B cell (primary cell): ENCODE data around the gene PRRT3. TPM values are rescaled to one million over a fixed set of nuclear protein-coding genes. Genes with fewer than 3 reads are reported as not detected.

Experiments used
- ATAC-seq: fragments of 200-7000 bp; cut with Tn5 transposase; one replicate; pipeline ENCODE4 v1.10.0; 2021; ENCODE audit warnings: low read depth, mild to moderate bottlenecking, moderate number of reproducible peaks, moderate library complexity
- CTCF ChIA-PET: fragments of 350-600 bp; sonication (Branson Sonifier 250); formaldehyde crosslinking; loops from one replicate; lab custom pipeline; 2021; ENCODE audit warnings: antibody characterized with exemption, inconsistent platforms; lab: Charles Lee
- POLR2A ChIA-PET: fragments of 350-600 bp; sonication (Branson Sonifier 250); formaldehyde crosslinking; loops from one replicate; lab custom pipeline; 2021; ENCODE audit warnings: antibody characterized with exemption; lab: Charles Lee
- DNase-seq: peaks from one replicate; pipeline ENCODE4 v3.0.0; 2013
- H2AFZ ChIP-seq: 2 replicates; pipeline ENCODE4 v1.6.1; 2012; ENCODE audit warnings: mild to moderate bottlenecking, low read depth, low read length; ENCODE audit not compliant: insufficient read depth, poor library complexity, severe bottlenecking
- H3K27ac ChIP-seq, 2 donors: 1 replicate in 1 of 2; 2 replicates in 1 of 2; pipeline ENCODE4 v1.5.1; 2012 to 2013; ENCODE audit warnings: low read length in 2 of 2, mild to moderate bottlenecking in 2 of 2, moderate library complexity in 1 of 2
- H3K27me3 ChIP-seq, 4 experiments: fragments of 200-600 bp in 1 of 4; sonication (generic) in 1 of 4; replicated peaks in 1 of 4; 1 replicate in 2 of 4; 2 replicates in 2 of 4; pipeline versions ENCODE4 v1.6.1 to v1.7.0; 2013 to 2016; ENCODE audit warnings: low read length in 3 of 4, mild to moderate bottlenecking in 2 of 4, mixed read lengths in 1 of 4, moderate library complexity in 1 of 4; ENCODE audit not compliant: insufficient read depth in 4 of 4, control insufficient read depth in 3 of 4; ENCODE audit errors: control extremely low read depth in 1 of 4
- H3K36me3 ChIP-seq, 2 experiments: replicated peaks in 1 of 2; 1 replicate in 1 of 2; 2 replicates in 1 of 2; pipeline versions ENCODE4 v1.6.1 to v1.7.1; 2013; ENCODE audit warnings: low read length in 1 of 2; ENCODE audit not compliant: insufficient read depth in 2 of 2, control insufficient read depth in 1 of 2; ENCODE audit errors: control extremely low read depth in 1 of 2, extremely low read depth in 1 of 2
- H3K4me1 ChIP-seq, 2 donors: fragments of 200-600 bp in 1 of 2; sonication (generic) in 1 of 2; 1 replicate in 1 of 2; 2 replicates in 1 of 2; pipeline versions ENCODE4 v1.5.1 to v1.6.1; 2013 to 2017; ENCODE audit warnings: low read length in 2 of 2; ENCODE audit not compliant: control insufficient read depth in 2 of 2, insufficient read depth in 2 of 2
- H3K4me2 ChIP-seq: replicated peaks from 2 replicates; pipeline ENCODE3; 2012; ENCODE audit warnings: mild to moderate bottlenecking, low read depth, low read length; ENCODE audit not compliant: poor library complexity, severe bottlenecking
- H3K4me3 ChIP-seq, 5 experiments: fragments of 200-600 bp in 1 of 5; sonication (generic) in 1 of 5; 1 replicate in 3 of 5; 2 replicates in 2 of 5; pipeline versions ENCODE4 v1.5.1 to v1.7.0; 2011 to 2016; ENCODE audit warnings: low read length in 4 of 5, mild to moderate bottlenecking in 4 of 5, low read depth in 2 of 5, control low read depth in 1 of 5, moderate library complexity in 1 of 5; ENCODE audit not compliant: insufficient read depth in 1 of 5; ENCODE audit errors: control extremely low read depth in 1 of 5, extremely low read depth in 1 of 5
- H3K79me2 ChIP-seq: fragments of 200-600 bp; sonication (generic); one replicate; pipeline ENCODE4 v1.6.0; 2016; ENCODE audit warnings: low read length; ENCODE audit not compliant: control insufficient read depth, insufficient read depth
- H3K9ac ChIP-seq: fragments of 200-600 bp; sonication (generic); 2 replicates; pipeline ENCODE4 v1.6.1; 2017; ENCODE audit warnings: mild to moderate bottlenecking, low read length, moderate library complexity
- H3K9me3 ChIP-seq, 3 donors: one replicate each; pipeline versions ENCODE4 v1.6.1 to v1.7.1; 2013; ENCODE audit warnings: low read length in 2 of 3; ENCODE audit not compliant: control insufficient read depth in 2 of 3, insufficient read depth in 1 of 3; ENCODE audit errors: control extremely low read depth in 1 of 3
- H4K20me1 ChIP-seq: 2 replicates; pipeline ENCODE4 v1.6.0; 2012; ENCODE audit warnings: mild to moderate bottlenecking, low read length; ENCODE audit not compliant: insufficient read depth, control insufficient read depth, poor library complexity, severe bottlenecking
- H3K27ac Mint-ChIP-seq: one replicate; pipeline ENCODE4 v1.8.0; 2021; ENCODE audit warnings: mixed read lengths
- H3K27me3 Mint-ChIP-seq: one replicate; pipeline ENCODE4 v1.8.0; 2021; ENCODE audit warnings: mixed read lengths
- H3K4me1 Mint-ChIP-seq: one replicate; pipeline ENCODE4 v1.8.0; 2021; ENCODE audit warnings: mixed read lengths
- H3K4me3 Mint-ChIP-seq: one replicate; pipeline ENCODE4 v1.8.0; 2021; ENCODE audit warnings: mixed read lengths
- H3K9me3 Mint-ChIP-seq: one replicate; pipeline ENCODE4 v1.8.0; 2022; ENCODE audit warnings: mixed read lengths; ENCODE audit not compliant: insufficient read depth
- CTCF ChIP-seq: fragments of 200-600 bp; IDR thresholded peaks from one replicate; pipeline ENCODE4 v1.8.0; 2022; ENCODE audit warnings: antibody characterized with exemption, mild to moderate bottlenecking
- EZH2 ChIP-seq: IDR thresholded peaks from 2 replicates; pipeline ENCODE4 v1.6.1; 2012; ENCODE audit warnings: borderline replicate concordance, low read depth, mild to moderate bottlenecking, moderate library complexity, low read length; ENCODE audit not compliant: insufficient read depth, poor library complexity, severe bottlenecking
- WGBS: methylation state at CpG from one replicate; pipeline ENCODE4 v1.1.5; 2013; ENCODE audit warnings: missing lambda C conversion rate; ENCODE audit not compliant: insufficient coverage; 5-methylcytosine and 5-hydroxymethylcytosine counted together
- intact Hi-C: fragments of 100-400 bp; cut with micrococcal nuclease; formaldehyde crosslinking; loops from one replicate; pipeline ENCODE4 v1.10.0; 2022
- polyA plus RNA-seq: library from polyadenylated mRNA; depleted of rRNA; stranded (reverse); fragments of >200 nt; gene quantifications from 2 replicates; pipeline ENCODE4 v1.2.3, GENCODE V29; 2012
- total RNA-seq, 2 donors: library from RNA; stranded (reverse); fragments of 120-200 nt in 1 of 2; gene quantifications; 1 replicate in 1 of 2; 2 replicates in 1 of 2; pipeline versions ENCODE4 v1.2.3 to v1.2.4, GENCODE V29; 2013 to 2022

PRRT3 gene
- total and polyA plus RNA-seq, 2 donors (not counting 1 experiment from before 2014, with no cell fraction given): 1.7 to 3.9 TPM

- ChIA-PET CTCF (interaction anchor here (0.6 to 6.0 kb wide), 18 partner anchors 8 to 430 kb away, joined by 3 to 47 read pairs (median 5); partner anchors contain the start of genes ARPC4, EMC3, JAGN1 and PRRT3), POLR2A (interaction anchor here (0.6 to 2.2 kb wide), 15 partner anchors 11 to 537 kb away, joined by 3 to 19 read pairs (median 7); partner anchors contain the start of genes ARPC4, BRPF1, EMC3 and JAGN1)
- Histone ChIP-seq H4K20me1 (no peaks in the 10 kb centered on the region), H3K4me1 (peaks cover 22 to 26% of the 10 kb centered on the region in 2 donors), H3K27ac (peak within 1 kb of the TSS; percentile 82 to 94), H3K79me2 (peaks cover 27% of the 10 kb centered on the region), H3K4me3 (peak within 1 kb of the TSS; percentile 50 to 95 (median 59)), H3K27me3 (no peaks in the 10 kb centered on the region), H2AFZ (peak within 1 kb of the TSS; percentile 95), H3K36me3 (peaks cover 0 to 26% of the 10 kb centered on the region in 2 experiments), H3K4me2 (peak within 1 kb of the TSS; percentile 92), H3K9ac (peak within 1 kb of the TSS; percentile 92), H3K9me3 (no peaks in the 10 kb centered on the region)
- Mint-ChIP-seq H3K27ac (peak within 1 kb of the TSS; percentile 98), H3K27me3 (no peaks in the 10 kb centered on the region), H3K4me1 (peaks cover 39% of the 10 kb centered on the region), H3K4me3 (peak within 1 kb of the TSS; percentile 94), H3K9me3 (no peaks in the 10 kb centered on the region)
- WGBS: under 1% methylated on average over 50 of the region's 50 CpGs
- DNase-seq (peak; percentile 98), ATAC-seq (peak; percentile 83)
- intact Hi-C loops: loop anchor here (1.0 to 5.0 kb wide), 13 partner anchors 13 to 431 kb away; partner anchors contain the start of genes ARPC4, BRK1, BRPF1 and JAGN1
- no peak for TF ChIP-seq CTCF
- no peak for TF ChIP-seq EZH2
Observed at GRCh38 chr3:9933561-9934234, 18.5 kb downstream of the PRRT3 start, which contains the start of gene CRELD1. CRELD1 (plus strand) TSS chr3:9933834; CDS start chr3:9934439, 605 bp downstream.
